ENCODE data around the gene PGD. TPM values are rescaled to one million over a fixed set of nuclear protein-coding genes. Genes with fewer than 3 reads are reported as not detected.

Gene PGD
- total RNA-seq, 1 donor from 2014 or later, result 239 TPM

- no peaks in the 10 kb centered on the region for H3K36me3 ChIP-seq (ENCODE audit: control insufficient read depth, insufficient read depth, low read length)
- TF ChIP-seq, protein P1, sequence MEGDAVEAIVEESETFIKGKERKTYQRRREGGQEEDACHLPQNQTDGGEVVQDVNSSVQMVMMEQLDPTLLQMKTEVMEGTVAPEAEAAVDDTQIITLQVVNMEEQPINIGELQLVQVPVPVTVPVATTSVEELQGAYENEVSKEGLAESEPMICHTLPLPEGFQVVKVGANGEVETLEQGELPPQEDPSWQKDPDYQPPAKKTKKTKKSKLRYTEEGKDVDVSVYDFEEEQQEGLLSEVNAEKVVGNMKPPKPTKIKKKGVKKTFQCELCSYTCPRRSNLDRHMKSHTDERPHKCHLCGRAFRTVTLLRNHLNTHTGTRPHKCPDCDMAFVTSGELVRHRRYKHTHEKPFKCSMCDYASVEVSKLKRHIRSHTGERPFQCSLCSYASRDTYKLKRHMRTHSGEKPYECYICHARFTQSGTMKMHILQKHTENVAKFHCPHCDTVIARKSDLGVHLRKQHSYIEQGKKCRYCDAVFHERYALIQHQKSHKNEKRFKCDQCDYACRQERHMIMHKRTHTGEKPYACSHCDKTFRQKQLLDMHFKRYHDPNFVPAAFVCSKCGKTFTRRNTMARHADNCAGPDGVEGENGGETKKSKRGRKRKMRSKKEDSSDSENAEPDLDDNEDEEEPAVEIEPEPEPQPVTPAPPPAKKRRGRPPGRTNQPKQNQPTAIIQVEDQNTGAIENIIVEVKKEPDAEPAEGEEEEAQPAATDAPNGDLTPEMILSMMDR (IDR thresholded peaks at IDR 0.05; ENCODE audit: insufficient read depth, low read length, poor library complexity, severe bottlenecking), result no peak
- no peak overlapping the region for H3K4me3 ChIP-seq (ENCODE audit: low read depth, low read length)
- H3K27me3 ChIP-seq (ENCODE audit: control insufficient read depth, insufficient read depth, low read length), result no peaks in the 10 kb centered on the region
- no peak for DNase-seq (ENCODE audit: low read depth)
Measured at GRCh38 chr1:10388387-10388715, 10.5 kb upstream of the PGD start.

GRCh38 chr1:10389271-10389973 is 9.4 kb upstream of the PGD start:
- TF ChIP-seq, protein P1 (IDR thresholded peaks at IDR 0.05; ENCODE audit: insufficient read depth, low read length, poor library complexity, severe bottlenecking), result no peak
- H3K4me3 ChIP-seq (ENCODE audit: low read depth, low read length), result no peak overlapping the region
- H3K36me3 ChIP-seq (ENCODE audit: control insufficient read depth, insufficient read depth, low read length), result no peaks in the 10 kb centered on the region
- DNase-seq (ENCODE audit: low read depth), result no peak
- H3K27me3 ChIP-seq (ENCODE audit: control insufficient read depth, insufficient read depth, low read length), result no peaks in the 10 kb centered on the region

- no peak for DNase-seq (ENCODE audit: low read depth)
- H3K36me3 ChIP-seq (ENCODE audit: control insufficient read depth, insufficient read depth, low read length), result no peaks in the 10 kb centered on the region
- H3K27me3 ChIP-seq (ENCODE audit: control insufficient read depth, insufficient read depth, low read length), result no peaks in the 10 kb centered on the region
- TF ChIP-seq, protein P1 (IDR thresholded peaks at IDR 0.05; ENCODE audit: insufficient read depth, low read length, poor library complexity, severe bottlenecking), result no peak
- H3K4me3 ChIP-seq (ENCODE audit: low read depth, low read length), result no peak overlapping the region
Measured at GRCh38 chr1:10396870-10397269, 2.0 kb upstream of the PGD start.

- peak overlapping the region; percentile 92 for H3K4me3 ChIP-seq (ENCODE audit: low read depth, low read length)
- DNase-seq (ENCODE audit: low read depth), result no peak
- H3K36me3 ChIP-seq (ENCODE audit: control insufficient read depth, insufficient read depth, low read length), result peaks cover 1% of the 10 kb centered on the region
- no peaks in the 10 kb centered on the region for H3K27me3 ChIP-seq (ENCODE audit: control insufficient read depth, insufficient read depth, low read length)
- TF ChIP-seq, protein P1 (IDR thresholded peaks at IDR 0.05; ENCODE audit: insufficient read depth, low read length, poor library complexity, severe bottlenecking), result no peak
Measured at GRCh38 chr1:10398278-10398733, 558 bp upstream of the PGD start.

GRCh38 chr1:10399444-10399941 is 629 bp downstream of the PGD start:
- TF ChIP-seq, protein P1 (IDR thresholded peaks at IDR 0.05; ENCODE audit: insufficient read depth, low read length, poor library complexity, severe bottlenecking), result no peak
- Histone ChIP-seq H3K27me3 (ENCODE audit: control insufficient read depth, insufficient read depth, low read length) (no peaks in the 10 kb centered on the region), H3K36me3 (ENCODE audit: control insufficient read depth, insufficient read depth, low read length) (peaks cover 1% of the 10 kb centered on the region), H3K4me3 (ENCODE audit: low read depth, low read length) (peak overlapping the region; percentile 92)
- no peak for DNase-seq (ENCODE audit: low read depth)

GRCh38 chr1:10400013-10400412 is 1.1 kb downstream of the PGD start:
- Histone ChIP-seq H3K4me3 (ENCODE audit: low read depth, low read length) (peak overlapping the region; percentile 92), H3K36me3 (ENCODE audit: control insufficient read depth, insufficient read depth, low read length) (peaks cover 1% of the 10 kb centered on the region), H3K27me3 (ENCODE audit: control insufficient read depth, insufficient read depth, low read length) (no peaks in the 10 kb centered on the region)
- TF ChIP-seq, protein P1 (IDR thresholded peaks at IDR 0.05; ENCODE audit: insufficient read depth, low read length, poor library complexity, severe bottlenecking), result no peak
- no peak for DNase-seq (ENCODE audit: low read depth)
